WERI-Rb-1 (cell line): ENCODE results near the gene TMEM217.

Source experiments
- DNase-seq: peaks from one replicate; pipeline ENCODE4 v3.0.0-alpha.2; 2020
- H3K27ac ChIP-seq: fragments of 250-450 bp; sonication (Bioruptor Pico); 2 replicates; pipeline ENCODE4 v1.5.1; 2020; ENCODE audit warnings: mild to moderate bottlenecking, moderate library complexity
- H3K27me3 ChIP-seq: fragments of 250-450 bp; sonication (Bioruptor Pico); 2 replicates; pipeline ENCODE4 v1.5.1; 2021; ENCODE audit warnings: mild to moderate bottlenecking, low read depth, moderate library complexity; ENCODE audit not compliant: insufficient read depth, severe bottlenecking
- H3K36me3 ChIP-seq: fragments of 250-450 bp; sonication (Bioruptor Pico); 2 replicates; pipeline ENCODE4 v1.5.1; 2020; ENCODE audit warnings: mild to moderate bottlenecking, moderate library complexity
- H3K4me3 ChIP-seq: 2 replicates; pipeline ENCODE4 v1.5.1; 2011; ENCODE audit warnings: low read depth, mild to moderate bottlenecking, control low read depth, low read length
- H3K9me3 ChIP-seq: fragments of 250-450 bp; sonication (Bioruptor Pico); 2 replicates; pipeline ENCODE4 v1.5.1; 2021; ENCODE audit warnings: mild to moderate bottlenecking, moderate library complexity; ENCODE audit not compliant: severe bottlenecking
- CTCF ChIP-seq: IDR thresholded peaks from 2 replicates; pipeline ENCODE4 v1.5.1; 2011; ENCODE audit warnings: low read depth, mild to moderate bottlenecking, control low read depth, inconsistent platforms, low read length

The TMEM217 gene

GRCh38 chr6:37241775-37242428, 16.0 kb downstream of the TMEM217 start:
- no peaks in the 10 kb centered on the region for H3K9me3 ChIP-seq
- H3K4me3 ChIP-seq, result no peak overlapping the region
- no peak overlapping the region for H3K27ac ChIP-seq
- DNase-seq, result no peak
- H3K36me3 ChIP-seq, result no peaks in the 10 kb centered on the region
- no peak for TF ChIP-seq CTCF
- H3K27me3 ChIP-seq, result no peaks in the 10 kb centered on the region

- no peak for DNase-seq
- Histone ChIP-seq H3K4me3 (no peak overlapping the region), H3K36me3 (no peaks in the 10 kb centered on the region), H3K27me3 (no peaks in the 10 kb centered on the region), H3K9me3 (no peaks in the 10 kb centered on the region), H3K27ac (no peak overlapping the region)
- no peak for TF ChIP-seq CTCF
Measured at GRCh38 chr6:37241131-37241530, 16.8 kb downstream of the TMEM217 start.

GRCh38 chr6:37239950-37240713, 17.8 kb downstream of the TMEM217 start:
- no peak for DNase-seq
- Histone ChIP-seq H3K36me3 (no peaks in the 10 kb centered on the region), H3K27me3 (no peaks in the 10 kb centered on the region), H3K9me3 (no peaks in the 10 kb centered on the region), H3K4me3 (no peak overlapping the region), H3K27ac (no peak overlapping the region)
- TF ChIP-seq CTCF, result no peak

- Histone ChIP-seq H3K27ac (no peak overlapping the region), H3K4me3 (no peak overlapping the region)
Measured at GRCh38 chr6:37239526-37239925, 18.4 kb downstream of the TMEM217 start.

GRCh38 chr6:37238381-37238780, 19.6 kb downstream of the TMEM217 start:
- Histone ChIP-seq H3K4me3 (no peak overlapping the region), H3K27ac (no peak overlapping the region), H3K27me3 (no peaks in the 10 kb centered on the region), H3K9me3 (no peaks in the 10 kb centered on the region), H3K36me3 (no peaks in the 10 kb centered on the region)
- no peak for TF ChIP-seq CTCF
- DNase-seq, result no peak

More at GRCh38 chr6:37239526-37239925, 18.4 kb downstream of the TMEM217 start:
- Histone ChIP-seq H3K36me3 (no peaks in the 10 kb centered on the region), H3K27me3 (no peaks in the 10 kb centered on the region), H3K9me3 (no peaks in the 10 kb centered on the region)
- TF ChIP-seq CTCF, result no peak
- DNase-seq, result no peak

GRCh38 chr6:37237789-37238188, 20.2 kb downstream of the TMEM217 start:
- Histone ChIP-seq H3K36me3 (no peaks in the 10 kb centered on the region), H3K27ac (no peak overlapping the region), H3K9me3 (no peaks in the 10 kb centered on the region), H3K4me3 (no peak overlapping the region), H3K27me3 (no peaks in the 10 kb centered on the region)
- TF ChIP-seq CTCF, result no peak
- no peak for DNase-seq
